Measurements from ENCODE around the gene DENND4B. TPM values are rescaled to one million over a fixed set of nuclear protein-coding genes. Genes with fewer than 3 reads are reported as not detected.
A peak's percentile ranks its signal among the peaks of the same experiment; 100 is the strongest.

DENND4B gene
- total and polyA plus RNA-seq, 12 donors: 8.9 to 110 (median 36.7) TPM

DNA sequence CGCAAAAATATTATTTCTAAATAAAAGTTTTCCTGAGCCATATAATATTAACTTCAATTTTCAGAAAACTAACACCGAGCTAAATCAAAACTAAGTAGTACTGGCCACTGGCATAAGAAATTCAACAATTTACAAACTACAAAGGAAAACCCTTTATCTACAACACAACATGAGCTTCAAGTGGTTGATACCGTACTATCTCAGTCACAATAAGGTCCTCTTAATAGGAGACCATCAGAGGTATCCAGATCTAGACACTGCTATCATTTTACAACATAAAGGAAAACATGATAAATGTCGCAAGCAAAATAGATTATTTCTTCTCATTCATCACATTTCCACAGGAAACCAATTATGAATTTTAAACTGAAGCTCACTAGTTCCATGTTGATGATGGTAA, 63.3 kb downstream of the DENND4B start:
- DNase-seq: no peak
- no peaks in the 10 kb centered on the region for H3K27me3 ChIP-seq
- no peak overlapping the region for H3K4me3 ChIP-seq
- H3K4me1 ChIP-seq (replicated peaks in 1 of 2): peaks cover 21 to 36% of the 10 kb centered on the region in 2 donors
- no peaks in the 10 kb centered on the region for H3K9me3 ChIP-seq (replicated peaks in 1 of 3)
- TF ChIP-seq, protein P1, sequence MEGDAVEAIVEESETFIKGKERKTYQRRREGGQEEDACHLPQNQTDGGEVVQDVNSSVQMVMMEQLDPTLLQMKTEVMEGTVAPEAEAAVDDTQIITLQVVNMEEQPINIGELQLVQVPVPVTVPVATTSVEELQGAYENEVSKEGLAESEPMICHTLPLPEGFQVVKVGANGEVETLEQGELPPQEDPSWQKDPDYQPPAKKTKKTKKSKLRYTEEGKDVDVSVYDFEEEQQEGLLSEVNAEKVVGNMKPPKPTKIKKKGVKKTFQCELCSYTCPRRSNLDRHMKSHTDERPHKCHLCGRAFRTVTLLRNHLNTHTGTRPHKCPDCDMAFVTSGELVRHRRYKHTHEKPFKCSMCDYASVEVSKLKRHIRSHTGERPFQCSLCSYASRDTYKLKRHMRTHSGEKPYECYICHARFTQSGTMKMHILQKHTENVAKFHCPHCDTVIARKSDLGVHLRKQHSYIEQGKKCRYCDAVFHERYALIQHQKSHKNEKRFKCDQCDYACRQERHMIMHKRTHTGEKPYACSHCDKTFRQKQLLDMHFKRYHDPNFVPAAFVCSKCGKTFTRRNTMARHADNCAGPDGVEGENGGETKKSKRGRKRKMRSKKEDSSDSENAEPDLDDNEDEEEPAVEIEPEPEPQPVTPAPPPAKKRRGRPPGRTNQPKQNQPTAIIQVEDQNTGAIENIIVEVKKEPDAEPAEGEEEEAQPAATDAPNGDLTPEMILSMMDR (IDR thresholded peaks at IDR 0.05): no peak
- TF ChIP-seq POLR2A (IDR thresholded peaks at IDR 0.05): no peak
- no peaks in the 10 kb centered on the region for H3K36me3 ChIP-seq (replicated peaks in 1 of 2)
- no peak overlapping the region for H3K27ac ChIP-seq
- intact Hi-C loops (cut with DNase I): no loop called here
- 92 to 96% (median 94%) methylated on average over 4 of the region's 4 CpGs for WGBS, 4 donors

DNA sequence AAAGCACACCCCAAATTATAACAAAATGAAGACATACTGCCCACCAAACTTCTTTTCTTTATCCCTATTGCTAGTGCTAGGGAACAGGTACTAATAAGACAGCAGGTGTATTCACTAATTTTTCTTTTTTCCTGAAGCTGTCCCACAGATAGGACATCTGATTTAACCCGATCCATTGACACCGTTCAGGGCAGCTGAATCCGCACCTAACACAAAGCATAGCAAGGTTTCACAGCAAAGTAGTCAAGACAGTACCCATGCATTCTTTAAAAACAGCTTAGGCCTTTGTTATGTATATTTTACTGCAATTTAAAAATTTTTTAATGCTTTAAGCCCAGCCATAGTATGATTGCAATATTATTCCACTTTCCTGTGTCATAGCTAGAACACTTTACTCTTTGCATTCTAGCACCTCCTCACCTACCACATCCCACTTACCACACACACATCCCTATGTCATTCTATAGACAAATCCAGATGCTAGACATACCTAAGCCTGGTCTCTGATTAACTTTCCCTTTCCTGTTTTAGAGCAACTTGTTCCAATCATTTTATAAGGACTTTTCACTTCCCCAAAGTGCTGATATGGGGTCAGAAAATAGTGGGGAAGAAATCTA, 64.1 kb downstream of the DENND4B start:
- no peaks in the 10 kb centered on the region for H3K36me3 ChIP-seq (replicated peaks in 1 of 2)
- intact Hi-C loops (cut with DNase I): no loop called here
- 68 to 82% (median 79%) methylated on average over 3 of the region's 3 CpGs for WGBS, 4 donors
- no peak for TF ChIP-seq POLR2A (IDR thresholded peaks at IDR 0.05)
- TF ChIP-seq, protein P1 (IDR thresholded peaks at IDR 0.05): no peak
- no peak for DNase-seq
- peak overlapping the region in 2 of 5 donors; percentile 22 to 65 for H3K27ac ChIP-seq
- H3K27me3 ChIP-seq: no peaks in the 10 kb centered on the region
- no peaks in the 10 kb centered on the region for H3K9me3 ChIP-seq (replicated peaks in 1 of 3)
- H3K4me1 ChIP-seq (replicated peaks in 1 of 2): peaks cover 21 to 28% of the 10 kb centered on the region in 2 donors
- no peak overlapping the region for H3K4me3 ChIP-seq

DNA sequence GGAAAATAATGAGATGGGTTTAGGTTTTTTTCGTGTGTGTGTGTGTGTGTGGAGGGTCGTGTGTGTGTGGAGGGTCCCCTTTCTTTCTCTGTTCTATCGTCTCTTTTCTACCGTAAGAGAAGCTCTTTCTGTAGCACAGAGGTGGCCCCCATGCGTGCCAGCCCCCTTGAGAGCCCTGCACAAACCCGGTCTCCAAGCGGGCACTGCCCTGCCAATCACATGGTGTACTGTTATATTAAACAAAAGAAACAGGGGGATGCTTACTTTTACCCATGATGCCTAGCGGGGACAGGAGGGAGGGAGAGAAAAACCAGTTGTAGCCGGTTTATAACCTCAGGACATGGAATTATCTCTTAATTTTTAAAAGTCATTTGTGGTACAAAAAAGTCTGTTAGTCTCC, 64.8 kb downstream of the DENND4B start:
- no peaks in the 10 kb centered on the region for H3K27me3 ChIP-seq
- WGBS, 4 donors: 12 to 26% (median 21%) methylated on average over 9 of the region's 9 CpGs
- H3K4me1 ChIP-seq (replicated peaks in 1 of 2): peaks cover 21 to 28% of the 10 kb centered on the region in 2 donors
- TF ChIP-seq, protein P1 (IDR thresholded peaks at IDR 0.05): no peak
- no peak for TF ChIP-seq POLR2A (IDR thresholded peaks at IDR 0.05)
- H3K36me3 ChIP-seq (replicated peaks in 1 of 2): no peaks in the 10 kb centered on the region
- DNase-seq: peak in 1 of 7 donors; percentile 40
- peak overlapping the region in 2 of 5 donors; percentile 22 to 65 for H3K27ac ChIP-seq
- no peaks in the 10 kb centered on the region for H3K9me3 ChIP-seq (replicated peaks in 1 of 3)
- intact Hi-C loops (cut with DNase I): no loop called here
- H3K4me3 ChIP-seq: peak overlapping the region in 1 of 4 donors; percentile 12

DNA sequence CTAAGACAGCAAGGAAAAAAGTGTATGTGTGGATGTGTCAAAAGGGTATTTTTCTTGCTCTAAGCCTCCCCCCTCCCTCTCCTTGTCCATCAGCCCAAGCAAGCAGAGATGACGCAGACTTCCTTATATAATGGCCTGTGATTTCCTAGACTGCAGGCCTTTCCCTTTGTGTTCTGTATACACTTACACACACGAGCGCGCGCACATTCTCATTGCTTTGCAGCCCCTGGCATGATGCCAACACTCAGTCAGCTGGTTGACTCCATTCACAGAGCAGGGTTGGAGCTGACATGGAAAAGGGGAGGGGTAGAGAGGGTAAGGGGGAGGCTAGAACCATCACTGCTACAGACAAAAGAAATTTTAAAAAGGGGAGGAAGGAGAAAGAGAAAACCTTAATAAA, 65.6 kb downstream of the DENND4B start:
- no peaks in the 10 kb centered on the region for H3K9me3 ChIP-seq (replicated peaks in 1 of 3)
- no peaks in the 10 kb centered on the region for H3K36me3 ChIP-seq (replicated peaks in 1 of 2)
- peak overlapping the region in 1 of 4 donors; percentile 12 for H3K4me3 ChIP-seq
- intact Hi-C loops (cut with DNase I): no loop called here
- DNase-seq: peak; percentile 84 to 95 (median 88)
- WGBS, 4 donors: 0 to 6% (median 2%) methylated on average over 5 of the region's 5 CpGs
- H3K27ac ChIP-seq: peak overlapping the region in 3 of 5 donors; percentile 23 to 65 (median 37)
- H3K27me3 ChIP-seq: no peaks in the 10 kb centered on the region
- peaks cover 21 to 36% of the 10 kb centered on the region in 2 donors for H3K4me1 ChIP-seq (replicated peaks in 1 of 2)
- TF ChIP-seq, protein P1 (IDR thresholded peaks at IDR 0.05): no peak
- TF ChIP-seq POLR2A (IDR thresholded peaks at IDR 0.05): no peak

Data from adrenal gland (tissue), 12 donors.